Measurements from ENCODE around the gene RFX5.

The RFX5 gene

DNA sequence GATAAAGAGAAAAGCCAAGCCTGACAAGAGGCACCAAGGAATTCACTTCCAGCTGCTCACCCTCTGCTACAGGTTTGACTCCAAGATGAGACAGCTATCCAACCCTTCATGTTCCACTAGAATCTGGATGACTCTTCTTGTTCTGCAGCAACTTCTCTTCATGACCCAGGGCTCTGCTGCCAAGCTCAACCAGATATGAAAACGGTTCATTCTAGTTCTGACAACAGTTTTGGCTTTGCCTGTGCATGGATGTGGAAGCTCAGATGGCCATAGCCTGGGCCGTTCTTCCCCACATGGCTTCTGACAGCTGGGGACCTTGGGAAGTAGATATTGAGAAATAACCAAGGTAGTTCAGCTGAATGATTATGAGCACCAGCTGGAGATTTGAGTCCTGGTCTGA, 33.6 kb downstream of the RFX5 start:
- H3K27ac Mint-ChIP-seq: no peak overlapping the region
- peaks cover 67% of the 10 kb centered on the region for H3K36me3 Mint-ChIP-seq
- H3K4me1 Mint-ChIP-seq: peaks cover 58% of the 10 kb centered on the region
- H3K27me3 Mint-ChIP-seq: no peaks in the 10 kb centered on the region
- H3K4me3 Mint-ChIP-seq: no peak overlapping the region
- ATAC-seq: no peak
- no peaks in the 10 kb centered on the region for H3K9me3 Mint-ChIP-seq

DNA sequence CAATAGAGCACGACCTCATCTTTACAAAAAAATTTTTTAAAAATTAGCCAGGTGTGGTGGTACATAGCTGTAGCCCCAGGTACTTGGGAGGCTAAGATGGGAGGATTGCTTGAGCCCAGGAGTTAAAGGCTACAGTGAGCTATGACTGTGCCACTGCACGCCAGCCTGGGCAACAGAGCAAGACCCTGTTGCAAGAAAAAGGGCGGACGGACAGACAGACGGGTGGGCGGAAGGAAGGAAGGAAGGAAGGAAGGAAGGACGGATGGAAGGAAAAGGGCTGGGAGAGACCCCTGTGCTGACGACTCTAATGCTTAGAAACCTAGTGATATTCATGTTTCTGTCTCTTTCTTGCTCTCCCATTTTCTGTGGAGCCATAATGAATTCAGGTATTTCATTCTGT, 34.2 kb downstream of the RFX5 start:
- ATAC-seq: no peak
- no peaks in the 10 kb centered on the region for H3K27me3 Mint-ChIP-seq
- peak overlapping the region; percentile 54 for H3K27ac Mint-ChIP-seq
- H3K4me3 Mint-ChIP-seq: no peak overlapping the region
- no peaks in the 10 kb centered on the region for H3K9me3 Mint-ChIP-seq
- peaks cover 73% of the 10 kb centered on the region for H3K36me3 Mint-ChIP-seq
- peaks cover 58% of the 10 kb centered on the region for H3K4me1 Mint-ChIP-seq

DNA sequence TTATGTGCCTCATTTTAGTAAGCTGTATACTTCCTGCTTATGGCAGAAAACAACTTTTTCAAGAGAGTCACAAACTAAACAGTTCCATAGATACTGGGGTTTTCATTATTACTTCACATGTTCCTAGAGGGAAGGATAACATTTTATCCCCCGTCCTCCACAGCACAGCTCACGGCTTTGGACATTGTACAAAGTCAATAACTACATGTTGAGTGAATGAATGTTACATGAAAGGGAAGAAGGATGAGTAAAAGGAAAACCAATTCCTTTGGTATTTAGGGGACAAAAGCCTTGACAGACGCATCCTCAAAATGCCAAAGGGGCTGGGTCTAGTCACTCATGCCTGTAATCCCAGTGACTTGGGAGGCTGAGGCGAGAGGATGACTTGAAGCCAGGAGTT, 34.6 kb downstream of the RFX5 start:
- no peak for ATAC-seq
- peaks cover 70% of the 10 kb centered on the region for H3K36me3 Mint-ChIP-seq
- H3K27me3 Mint-ChIP-seq: no peaks in the 10 kb centered on the region
- H3K4me3 Mint-ChIP-seq: no peak overlapping the region
- H3K4me1 Mint-ChIP-seq: peaks cover 58% of the 10 kb centered on the region
- H3K9me3 Mint-ChIP-seq: no peaks in the 10 kb centered on the region
- H3K27ac Mint-ChIP-seq: peak overlapping the region; percentile 54

DNA sequence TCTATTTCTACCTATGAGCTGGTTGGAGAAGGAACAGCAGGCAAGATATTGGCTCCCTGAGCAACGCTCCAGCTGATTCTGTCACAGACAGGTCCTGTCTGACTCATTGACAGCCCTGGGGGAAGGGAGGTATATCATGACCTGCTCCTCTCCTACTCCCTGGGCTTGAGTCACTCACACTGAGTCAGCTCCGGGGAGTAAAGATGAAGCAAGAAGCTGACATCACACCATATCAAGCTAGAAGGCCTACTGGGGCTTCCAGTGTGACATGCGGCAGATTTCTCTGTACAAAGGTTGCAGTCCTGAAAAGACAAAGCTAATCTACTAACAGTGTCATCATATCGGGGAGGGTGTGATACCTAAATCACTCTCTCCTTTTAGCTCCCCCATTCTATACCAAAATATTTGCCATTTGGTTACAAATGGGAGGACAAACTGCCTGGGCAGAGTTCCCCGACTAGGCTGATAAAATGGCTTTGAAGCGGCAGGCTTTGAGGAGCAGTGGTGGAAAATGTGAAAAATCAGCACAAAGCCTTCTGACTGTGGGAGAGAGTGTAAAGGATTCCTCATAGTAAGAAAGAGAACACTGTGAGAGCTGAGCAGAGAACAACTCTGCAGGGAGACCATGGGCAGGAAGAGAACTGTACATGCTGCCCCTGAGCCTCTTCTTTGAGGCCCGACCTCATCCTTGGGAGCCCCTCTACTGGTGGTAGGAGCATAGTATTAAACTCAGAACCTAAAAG, 35.3 kb downstream of the RFX5 start:
- peaks cover 58% of the 10 kb centered on the region for H3K4me1 Mint-ChIP-seq
- H3K9me3 Mint-ChIP-seq: no peaks in the 10 kb centered on the region
- peak overlapping the region; percentile 54 for H3K27ac Mint-ChIP-seq
- H3K4me3 Mint-ChIP-seq: no peak overlapping the region
- H3K27me3 Mint-ChIP-seq: no peaks in the 10 kb centered on the region
- ATAC-seq: peak; percentile 77
- H3K36me3 Mint-ChIP-seq: peaks cover 75% of the 10 kb centered on the region

- Mint-ChIP-seq H3K4me3 (no peak overlapping the region), H3K9me3 (no peaks in the 10 kb centered on the region), H3K36me3 (peaks cover 77% of the 10 kb centered on the region), H3K27ac (peak overlapping the region; percentile 54), H3K4me1 (peaks cover 58% of the 10 kb centered on the region), H3K27me3 (no peaks in the 10 kb centered on the region)
- no peak for ATAC-seq
These were observed 36.0 kb downstream of the RFX5 start for GRCh38 chr1:151311011-151311410.

DNA sequence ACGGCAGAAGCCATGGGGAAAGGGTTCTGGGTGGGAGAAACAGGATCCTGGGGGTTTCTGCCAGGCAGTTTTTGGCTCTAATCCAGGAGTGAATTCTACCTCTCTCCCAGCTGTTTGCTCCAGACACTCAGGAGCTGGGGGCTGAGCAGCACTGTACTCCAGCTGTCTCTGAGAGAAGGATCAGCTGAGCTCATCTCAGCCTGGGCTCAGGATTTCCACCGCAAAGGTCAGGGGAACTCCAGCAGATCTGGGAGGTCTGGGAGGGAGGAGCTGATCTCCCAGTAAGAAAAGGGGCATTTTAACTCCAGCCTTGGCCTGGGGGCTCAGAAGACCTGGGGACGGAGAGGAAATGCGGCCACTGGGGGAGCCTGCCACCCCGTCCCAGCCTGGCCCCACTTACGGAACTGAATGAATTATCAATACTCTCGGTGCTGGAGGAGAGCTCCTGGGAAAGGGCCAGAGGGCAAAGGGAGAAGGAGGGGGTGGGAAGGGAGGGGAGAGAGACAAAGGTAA, 37.2 kb downstream of the RFX5 start:
- no peak for ATAC-seq
- Mint-ChIP-seq H3K27me3 (no peaks in the 10 kb centered on the region), H3K9me3 (no peaks in the 10 kb centered on the region), H3K36me3 (peaks cover 81% of the 10 kb centered on the region), H3K27ac (peak overlapping the region; percentile 54), H3K4me1 (peaks cover 51% of the 10 kb centered on the region), H3K4me3 (no peak overlapping the region)

DNA sequence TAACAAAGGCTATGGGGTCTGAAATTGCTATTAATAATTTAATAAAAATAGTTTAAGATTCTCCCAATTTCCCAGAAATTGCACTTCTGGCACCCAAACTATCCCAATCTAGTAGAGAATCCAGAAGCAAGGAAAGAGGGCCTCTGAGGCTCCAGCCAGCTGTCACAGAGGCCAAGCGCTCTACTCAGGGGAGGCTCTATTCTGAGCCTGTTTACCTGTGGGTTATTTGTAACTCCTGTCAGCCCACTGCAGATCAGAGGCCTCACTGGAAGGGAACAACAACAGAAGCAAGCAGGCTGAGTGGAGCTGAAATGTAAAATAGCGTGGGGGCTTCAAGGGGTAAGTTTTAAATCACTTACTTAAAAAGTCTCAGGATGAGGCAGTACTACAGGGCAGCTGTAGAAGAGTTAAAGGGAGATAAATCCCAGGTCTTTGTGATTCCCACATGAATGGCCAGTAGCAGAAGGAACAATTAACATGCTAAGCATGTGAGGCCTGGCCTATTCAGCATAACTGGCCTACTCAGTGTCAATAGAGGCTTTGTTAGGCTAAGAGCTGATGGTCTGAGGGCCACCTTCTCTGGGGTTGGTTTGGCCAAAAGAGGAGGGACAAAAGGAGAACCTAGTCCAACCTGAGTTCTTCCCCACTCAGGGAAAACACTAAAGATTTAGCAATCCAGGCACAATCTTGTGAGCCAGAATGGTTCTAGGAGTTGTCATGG, 52.1 kb downstream of the RFX5 start:
- ATAC-seq: no peak
- H3K9me3 Mint-ChIP-seq: no peaks in the 10 kb centered on the region
- peaks cover 26% of the 10 kb centered on the region for H3K4me1 Mint-ChIP-seq
- H3K27ac Mint-ChIP-seq: peak overlapping the region; percentile 49
- no peaks in the 10 kb centered on the region for H3K27me3 Mint-ChIP-seq
- H3K4me3 Mint-ChIP-seq: no peak overlapping the region
- peaks cover 54% of the 10 kb centered on the region for H3K36me3 Mint-ChIP-seq

GRCh38 chr1:151293093-151293492, 54.0 kb downstream of the RFX5 start:
- Mint-ChIP-seq H3K27me3 (no peaks in the 10 kb centered on the region), H3K4me1 (peaks cover 44% of the 10 kb centered on the region), H3K4me3 (no peak overlapping the region), H3K9me3 (no peaks in the 10 kb centered on the region), H3K36me3 (peaks cover 54% of the 10 kb centered on the region), H3K27ac (peak overlapping the region; percentile 49)
- ATAC-seq: peak; percentile 40

DNA sequence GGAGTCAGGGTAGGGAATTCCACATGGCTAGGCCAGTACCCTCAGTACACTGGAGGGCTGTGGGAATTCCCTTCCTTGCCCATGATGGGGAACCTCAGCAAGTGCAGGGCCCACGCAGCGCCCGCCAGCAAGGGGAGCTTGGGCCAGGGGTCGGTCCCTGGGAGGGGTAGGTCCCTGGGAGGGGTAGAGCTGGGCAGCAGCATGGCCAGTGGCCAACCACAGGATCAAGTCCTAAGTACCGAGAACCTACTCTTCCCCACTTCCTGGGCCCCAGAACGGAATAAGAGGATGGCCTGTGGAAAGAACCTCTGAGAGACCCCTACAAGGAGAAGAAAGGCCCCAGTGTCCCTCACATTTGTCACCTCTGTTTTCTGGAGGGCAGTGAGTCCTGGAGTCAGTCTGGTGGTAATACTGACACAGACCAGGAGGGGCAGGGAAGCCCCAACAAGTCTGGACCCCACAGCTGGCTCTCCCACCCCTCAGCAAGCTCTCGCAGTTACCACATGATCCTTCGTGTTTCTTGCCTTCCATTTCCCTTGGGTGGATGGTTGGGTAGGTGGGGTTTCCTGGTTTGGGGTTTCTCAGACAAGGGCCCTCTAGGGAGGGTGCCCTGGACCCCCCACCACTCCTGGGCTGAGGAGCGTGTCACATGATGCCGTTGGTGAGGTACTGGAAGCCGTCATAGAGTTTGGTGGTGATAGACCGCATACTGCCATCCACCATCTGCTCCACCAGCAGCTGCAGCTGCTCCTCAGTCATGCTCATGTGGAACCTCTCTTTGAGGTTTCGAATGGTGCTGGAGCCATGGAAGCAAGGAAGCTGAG, 54.6 kb downstream of the RFX5 start:
- Mint-ChIP-seq H3K27ac (peak overlapping the region; percentile 49), H3K27me3 (no peaks in the 10 kb centered on the region), H3K36me3 (peaks cover 48% of the 10 kb centered on the region), H3K4me1 (peaks cover 45% of the 10 kb centered on the region), H3K9me3 (no peaks in the 10 kb centered on the region), H3K4me3 (no peak overlapping the region)
- peak; percentile 13 for ATAC-seq

- H3K4me1 Mint-ChIP-seq: peaks cover 50% of the 10 kb centered on the region
- H3K4me3 Mint-ChIP-seq: no peak overlapping the region
- ATAC-seq: no peak
- H3K27ac Mint-ChIP-seq: peak overlapping the region; percentile 30
- no peaks in the 10 kb centered on the region for H3K27me3 Mint-ChIP-seq
- peaks cover 59% of the 10 kb centered on the region for H3K36me3 Mint-ChIP-seq
- no peaks in the 10 kb centered on the region for H3K9me3 Mint-ChIP-seq
These were observed 56.2 kb downstream of the RFX5 start for GRCh38 chr1:151290709-151291303.

All from stimulated activated memory B cell treated with anti-CD40 and anti-IgM and Interleukin-4, amounts not matched to agents 10 μg/mL and 1 μg/mL and 100 μg/mL, for 72 hours (primary cell).